HEK293 (cell line): ENCODE data around the gene MTMR11.

Experiments
- BCL11B ChIP-seq: fragments of 450-650 bp; formaldehyde crosslinking; IDR thresholded peaks from 2 replicates; pipeline ENCODE4 v1.5.1; 2016; ENCODE audit warnings: low read depth, missing biosample characterization, missing genetic modification characterization
- KLF8 ChIP-seq: fragments of 450-650 bp; formaldehyde crosslinking; IDR thresholded peaks from 2 replicates; pipeline ENCODE4 v1.5.1; 2016; ENCODE audit warnings: missing biosample characterization, missing genetic modification characterization
- KLF9 ChIP-seq: fragments of 450-650 bp; formaldehyde crosslinking; IDR thresholded peaks from 2 replicates; pipeline ENCODE4 v1.5.1; 2016; ENCODE audit warnings: missing biosample characterization, missing genetic modification characterization, low read depth
- MZF1 ChIP-seq: fragments of 450-650 bp; formaldehyde crosslinking; IDR thresholded peaks from 2 replicates; pipeline ENCODE4 v1.5.1; 2017; ENCODE audit warnings: missing biosample characterization, missing genetic modification characterization, borderline replicate concordance
- OSR2 ChIP-seq: fragments of 450-650 bp; formaldehyde crosslinking; IDR thresholded peaks from 2 replicates; pipeline ENCODE4 v1.5.1; 2016; ENCODE audit warnings: missing biosample characterization, missing genetic modification characterization
- REPIN1 ChIP-seq: fragments of 450-650 bp; formaldehyde crosslinking; IDR thresholded peaks from 2 replicates; pipeline ENCODE4 v1.5.1; 2017; ENCODE audit warnings: missing biosample characterization, missing genetic modification characterization, low read depth
- SP2 ChIP-seq: fragments of 450-650 bp; formaldehyde crosslinking; IDR thresholded peaks from 2 replicates; pipeline ENCODE4 v1.5.1; 2016; ENCODE audit warnings: missing biosample characterization, missing genetic modification characterization
- ZBTB1 ChIP-seq: fragments of 450-650 bp; formaldehyde crosslinking; IDR thresholded peaks from 2 replicates; pipeline ENCODE4 v1.5.1; 2016; ENCODE audit warnings: missing biosample characterization, missing genetic modification characterization
- ZBTB20 ChIP-seq: fragments of 450-650 bp; formaldehyde crosslinking; IDR thresholded peaks from 2 replicates; pipeline ENCODE4 v1.5.1; 2016; ENCODE audit warnings: missing biosample characterization, missing genetic modification characterization
- ZBTB48 ChIP-seq: fragments of 450-650 bp; formaldehyde crosslinking; IDR thresholded peaks from 2 replicates; pipeline ENCODE4 v1.5.1; 2016; ENCODE audit warnings: missing biosample characterization, missing genetic modification characterization
- ZBTB8A ChIP-seq: fragments of 450-650 bp; formaldehyde crosslinking; IDR thresholded peaks from 2 replicates; pipeline ENCODE4 v1.5.1; 2016; ENCODE audit warnings: missing biosample characterization, missing genetic modification characterization
- ZEB2 ChIP-seq: fragments of 450-650 bp; formaldehyde crosslinking; IDR thresholded peaks from 2 replicates; pipeline ENCODE4 v1.5.1; 2016; ENCODE audit warnings: missing biosample characterization, missing genetic modification characterization
- ZIC2 ChIP-seq: fragments of 450-650 bp; formaldehyde crosslinking; IDR thresholded peaks from 2 replicates; pipeline ENCODE4 v1.5.1; 2016; ENCODE audit warnings: missing biosample characterization, missing genetic modification characterization
- ZNF202 ChIP-seq: fragments of 450-650 bp; formaldehyde crosslinking; IDR thresholded peaks from 2 replicates; pipeline ENCODE4 v1.5.1; 2016; ENCODE audit warnings: missing biosample characterization, missing genetic modification characterization, borderline replicate concordance
- ZNF211 ChIP-seq: fragments of 450-650 bp; formaldehyde crosslinking; IDR thresholded peaks from 2 replicates; pipeline ENCODE4 v1.5.1; 2016; ENCODE audit warnings: low read depth, missing biosample characterization, missing genetic modification characterization
- ZNF223 ChIP-seq: fragments of 450-650 bp; formaldehyde crosslinking; IDR thresholded peaks from 2 replicates; pipeline ENCODE4 v1.5.1; 2016; ENCODE audit warnings: missing biosample characterization, missing genetic modification characterization
- ZNF324 ChIP-seq: fragments of 450-650 bp; formaldehyde crosslinking; IDR thresholded peaks from 2 replicates; pipeline ENCODE4 v1.5.1; 2016; ENCODE audit warnings: missing biosample characterization, missing genetic modification characterization
- ZNF354C ChIP-seq: fragments of 450-650 bp; formaldehyde crosslinking; IDR thresholded peaks from 2 replicates; pipeline ENCODE4 v1.5.1; 2016; ENCODE audit warnings: missing biosample characterization, missing genetic modification characterization, low read depth, borderline replicate concordance
- ZNF391 ChIP-seq: fragments of 450-650 bp; formaldehyde crosslinking; IDR thresholded peaks from 2 replicates; pipeline ENCODE4 v1.5.1; 2016; ENCODE audit warnings: low read depth, missing biosample characterization, missing genetic modification characterization, borderline replicate concordance
- ZNF48 ChIP-seq: fragments of 450-650 bp; formaldehyde crosslinking; IDR thresholded peaks from 2 replicates; pipeline ENCODE4 v1.5.1; 2016; ENCODE audit warnings: missing biosample characterization, missing genetic modification characterization
- ZNF501 ChIP-seq: fragments of 450-650 bp; formaldehyde crosslinking; IDR thresholded peaks from 2 replicates; pipeline ENCODE4 v1.5.1; 2016; ENCODE audit warnings: missing biosample characterization, missing genetic modification characterization
- ZNF529 ChIP-seq: fragments of 450-650 bp; formaldehyde crosslinking; IDR thresholded peaks from 2 replicates; pipeline ENCODE4 v1.5.1; 2017; ENCODE audit warnings: missing genetic modification characterization, missing biosample characterization; ENCODE audit not compliant: insufficient replicate concordance
- ZNF544 ChIP-seq: fragments of 450-650 bp; formaldehyde crosslinking; IDR thresholded peaks from 2 replicates; pipeline ENCODE4 v1.5.0; 2017; ENCODE audit warnings: missing biosample characterization, missing genetic modification characterization
- ZNF585B ChIP-seq: fragments of 450-650 bp; formaldehyde crosslinking; IDR thresholded peaks from 2 replicates; pipeline ENCODE4 v1.5.1; 2016; ENCODE audit warnings: missing biosample characterization, missing genetic modification characterization
- ZNF660 ChIP-seq: fragments of 450-650 bp; IDR thresholded peaks from 2 replicates; pipeline ENCODE4 v1.5.1; 2018; ENCODE audit warnings: missing biosample characterization, mild to moderate bottlenecking, missing genetic modification characterization
- ZSCAN16 ChIP-seq: fragments of 450-650 bp; formaldehyde crosslinking; IDR thresholded peaks from 2 replicates; pipeline ENCODE4 v1.5.1; 2016; ENCODE audit warnings: missing biosample characterization, missing genetic modification characterization
- ZSCAN23 ChIP-seq: fragments of 450-650 bp; formaldehyde crosslinking; IDR thresholded peaks from 2 replicates; pipeline ENCODE4 v1.5.1; 2016; ENCODE audit warnings: missing biosample characterization, missing genetic modification characterization
- ZSCAN30 ChIP-seq: fragments of 450-650 bp; IDR thresholded peaks from 2 replicates; pipeline ENCODE4 v1.5.1; 2018; ENCODE audit warnings: missing biosample characterization, mild to moderate bottlenecking, missing genetic modification characterization, moderate library complexity
- TF ChIP-seq, protein P1 (sequence below): fragments of 450-650 bp; formaldehyde crosslinking; IDR thresholded peaks from 2 replicates; pipeline ENCODE4 v1.5.1; 2016; ENCODE audit warnings: missing biosample characterization, missing genetic modification characterization
- TF ChIP-seq, protein P2 (sequence below): fragments of 450-650 bp; formaldehyde crosslinking; optimal IDR thresholded peaks from 2 replicates; pipeline ENCODE3; 2016; ENCODE audit warnings: missing biosample characterization, mild to moderate bottlenecking, missing genetic modification characterization
- TF ChIP-seq, protein P3 (sequence below): sonication (generic); formaldehyde crosslinking; IDR thresholded peaks from 2 replicates; pipeline ENCODE4 v1.8.1; 2022; ENCODE audit warnings: mild to moderate bottlenecking, moderate library complexity, missing genetic modification reagents
- TF ChIP-seq, protein P4 (sequence below): fragments of 450-650 bp; formaldehyde crosslinking; IDR thresholded peaks from 2 replicates; pipeline ENCODE4 v1.5.1; 2017; ENCODE audit warnings: missing biosample characterization, missing genetic modification characterization
- TF ChIP-seq, protein P5 (sequence below): fragments of 450-650 bp; formaldehyde crosslinking; IDR thresholded peaks from 2 replicates; pipeline ENCODE4 v1.5.1; 2016; ENCODE audit warnings: missing biosample characterization, missing genetic modification characterization

MTMR11 gene

DNA sequence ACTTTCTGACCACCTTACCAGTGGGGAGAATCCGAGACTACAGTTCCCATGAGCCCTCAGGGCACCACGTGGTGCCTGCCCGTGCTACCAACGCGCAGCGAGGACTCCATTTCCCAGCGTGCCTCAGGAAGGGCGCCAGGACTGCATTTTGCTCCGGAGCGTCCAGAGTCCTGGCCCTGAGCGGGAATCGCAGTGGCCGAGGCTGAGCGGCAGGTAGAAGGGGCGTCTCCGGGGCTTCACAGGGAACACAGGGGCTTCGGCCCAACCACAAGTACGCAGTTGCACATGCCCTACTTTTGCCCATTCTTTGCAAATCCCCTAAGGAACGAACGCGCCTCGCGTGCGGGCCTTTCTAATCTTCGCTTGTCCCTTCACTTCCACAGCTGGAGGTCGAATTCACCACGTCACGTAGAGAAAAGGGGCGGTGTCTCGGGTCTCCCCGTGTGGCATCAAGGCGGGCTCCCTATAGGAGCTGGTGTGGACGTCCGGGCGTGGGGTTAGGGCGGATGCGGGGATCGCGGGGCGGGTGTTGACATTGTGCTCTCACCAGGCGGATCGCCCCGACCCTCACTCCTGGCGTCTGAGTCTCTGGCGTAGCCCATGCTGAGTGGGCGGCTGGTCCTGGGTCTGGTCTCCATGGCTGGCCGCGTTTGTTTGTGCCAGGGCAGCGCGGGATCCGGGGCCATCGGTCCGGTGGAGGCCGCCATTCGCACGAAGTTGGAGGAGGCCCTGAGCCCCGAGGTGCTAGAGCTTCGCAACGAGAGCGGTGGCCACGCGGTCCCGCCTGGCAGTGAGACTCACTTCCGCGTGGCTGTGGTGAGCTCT, 37.0 kb downstream of the MTMR11 start, which contains the start of gene BOLA1 (continued):
- TF ChIP-seq, protein P1, sequence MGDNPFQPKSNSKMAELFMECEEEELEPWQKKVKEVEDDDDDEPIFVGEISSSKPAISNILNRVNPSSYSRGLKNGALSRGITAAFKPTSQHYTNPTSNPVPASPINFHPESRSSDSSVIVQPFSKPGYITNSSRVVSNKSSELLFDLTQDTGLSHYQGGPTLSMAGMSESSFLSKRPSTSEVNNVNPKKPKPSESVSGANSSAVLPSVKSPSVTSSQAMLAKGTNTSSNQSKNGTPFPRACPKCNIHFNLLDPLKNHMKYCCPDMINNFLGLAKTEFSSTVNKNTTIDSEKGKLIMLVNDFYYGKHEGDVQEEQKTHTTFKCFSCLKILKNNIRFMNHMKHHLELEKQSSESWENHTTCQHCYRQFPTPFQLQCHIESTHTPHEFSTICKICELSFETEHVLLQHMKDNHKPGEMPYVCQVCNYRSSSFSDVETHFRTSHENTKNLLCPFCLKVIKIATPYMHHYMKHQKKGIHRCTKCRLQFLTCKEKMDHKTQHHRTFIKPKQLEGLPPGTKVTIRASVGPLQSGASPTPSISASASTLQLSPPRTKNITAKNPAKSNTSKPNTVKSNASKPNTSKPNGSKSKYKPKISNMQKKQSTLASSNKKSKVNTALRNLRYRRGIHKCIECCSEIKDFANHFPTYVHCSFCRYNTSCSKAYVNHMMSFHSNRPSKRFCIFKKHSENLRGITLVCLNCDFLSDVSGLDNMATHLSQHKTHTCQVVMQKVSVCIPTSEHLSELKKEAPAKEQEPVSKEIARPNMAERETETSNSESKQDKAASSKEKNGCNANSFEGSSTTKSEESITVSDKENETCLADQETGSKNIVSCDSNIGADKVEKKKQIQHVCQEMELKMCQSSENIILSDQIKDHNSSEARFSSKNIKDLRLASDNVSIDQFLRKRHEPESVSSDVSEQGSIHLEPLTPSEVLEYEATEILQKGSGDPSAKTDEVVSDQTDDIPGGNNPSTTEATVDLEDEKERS (tag by site-specific recombination), result no peak
- TF ChIP-seq ZEB2 (tag by site-specific recombination), result peak; percentile 68; the same call in 1 of the 2 replicates
- TF ChIP-seq BCL11B (tag by site-specific recombination), result no peak
- TF ChIP-seq ZNF223 (tag by site-specific recombination), result peak; percentile 93
- peak; percentile 58; the same call in 1 of the 2 replicates for TF ChIP-seq ZIC2 (tag by site-specific recombination)
- no peak for TF ChIP-seq ZNF354C
- TF ChIP-seq, protein P2, sequence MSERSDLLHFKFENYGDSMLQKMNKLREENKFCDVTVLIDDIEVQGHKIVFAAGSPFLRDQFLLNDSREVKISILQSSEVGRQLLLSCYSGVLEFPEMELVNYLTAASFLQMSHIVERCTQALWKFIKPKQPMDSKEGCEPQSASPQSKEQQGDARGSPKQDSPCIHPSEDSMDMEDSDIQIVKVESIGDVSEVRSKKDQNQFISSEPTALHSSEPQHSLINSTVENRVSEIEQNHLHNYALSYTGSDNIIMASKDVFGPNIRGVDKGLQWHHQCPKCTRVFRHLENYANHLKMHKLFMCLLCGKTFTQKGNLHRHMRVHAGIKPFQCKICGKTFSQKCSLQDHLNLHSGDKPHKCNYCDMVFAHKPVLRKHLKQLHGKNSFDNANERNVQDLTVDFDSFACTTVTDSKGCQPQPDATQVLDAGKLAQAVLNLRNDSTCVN (tag by site-specific recombination), result peak; percentile 42
- peak; percentile 40; the same call in 1 of the 2 replicates for TF ChIP-seq ZSCAN30 (tag by site-specific recombination)
- TF ChIP-seq, protein P3, sequence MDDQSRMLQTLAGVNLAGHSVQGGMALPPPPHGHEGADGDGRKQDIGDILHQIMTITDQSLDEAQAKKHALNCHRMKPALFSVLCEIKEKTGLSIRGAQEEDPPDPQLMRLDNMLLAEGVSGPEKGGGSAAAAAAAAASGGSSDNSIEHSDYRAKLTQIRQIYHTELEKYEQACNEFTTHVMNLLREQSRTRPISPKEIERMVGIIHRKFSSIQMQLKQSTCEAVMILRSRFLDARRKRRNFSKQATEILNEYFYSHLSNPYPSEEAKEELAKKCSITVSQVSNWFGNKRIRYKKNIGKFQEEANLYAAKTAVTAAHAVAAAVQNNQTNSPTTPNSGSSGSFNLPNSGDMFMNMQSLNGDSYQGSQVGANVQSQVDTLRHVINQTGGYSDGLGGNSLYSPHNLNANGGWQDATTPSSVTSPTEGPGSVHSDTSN (CRISPR knock-in tag), result no peak; the same call in none of the 2 replicates
- TF ChIP-seq, protein P4, sequence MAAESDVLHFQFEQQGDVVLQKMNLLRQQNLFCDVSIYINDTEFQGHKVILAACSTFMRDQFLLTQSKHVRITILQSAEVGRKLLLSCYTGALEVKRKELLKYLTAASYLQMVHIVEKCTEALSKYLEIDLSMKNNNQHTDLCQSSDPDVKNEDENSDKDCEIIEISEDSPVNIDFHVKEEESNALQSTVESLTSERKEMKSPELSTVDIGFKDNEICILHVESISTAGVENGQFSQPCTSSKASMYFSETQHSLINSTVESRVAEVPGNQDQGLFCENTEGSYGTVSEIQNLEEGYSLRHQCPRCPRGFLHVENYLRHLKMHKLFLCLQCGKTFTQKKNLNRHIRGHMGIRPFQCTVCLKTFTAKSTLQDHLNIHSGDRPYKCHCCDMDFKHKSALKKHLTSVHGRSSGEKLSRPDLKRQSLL (tag by site-specific recombination), result peak; percentile 71
- TF ChIP-seq ZBTB1 (tag by site-specific recombination), result no peak
- TF ChIP-seq ZNF501 (tag by site-specific recombination), result peak; percentile 72
- no peak for TF ChIP-seq ZNF585B (tag by site-specific recombination)
- peak; percentile 71 for TF ChIP-seq ZBTB8A (tag by site-specific recombination)
- TF ChIP-seq ZNF202 (tag by site-specific recombination), result peak; percentile 60; the same call in 1 of the 2 replicates
- TF ChIP-seq ZBTB20 (tag by site-specific recombination), result peak; percentile 99
- no peak for TF ChIP-seq ZNF660 (tag by site-specific recombination)
- TF ChIP-seq ZNF529 (tag by site-specific recombination), result no peak
- 0 out of 2 replicates have a peak, but pooled peaks have one; percentile 24 for TF ChIP-seq MZF1 (tag by site-specific recombination)
- TF ChIP-seq ZSCAN23 (tag by site-specific recombination), result no peak
- TF ChIP-seq KLF8, result 0 out of 2 replicates have a peak, but pooled peaks have one; percentile 46
- peak; percentile 64 for TF ChIP-seq KLF9 (tag by site-specific recombination)
- TF ChIP-seq ZSCAN16 (tag by site-specific recombination), result no peak
- TF ChIP-seq ZNF48 (tag by site-specific recombination), result no peak
- TF ChIP-seq ZNF391 (tag by site-specific recombination), result peak; percentile 17; the same call in 1 of the 2 replicates
- TF ChIP-seq, protein P5, sequence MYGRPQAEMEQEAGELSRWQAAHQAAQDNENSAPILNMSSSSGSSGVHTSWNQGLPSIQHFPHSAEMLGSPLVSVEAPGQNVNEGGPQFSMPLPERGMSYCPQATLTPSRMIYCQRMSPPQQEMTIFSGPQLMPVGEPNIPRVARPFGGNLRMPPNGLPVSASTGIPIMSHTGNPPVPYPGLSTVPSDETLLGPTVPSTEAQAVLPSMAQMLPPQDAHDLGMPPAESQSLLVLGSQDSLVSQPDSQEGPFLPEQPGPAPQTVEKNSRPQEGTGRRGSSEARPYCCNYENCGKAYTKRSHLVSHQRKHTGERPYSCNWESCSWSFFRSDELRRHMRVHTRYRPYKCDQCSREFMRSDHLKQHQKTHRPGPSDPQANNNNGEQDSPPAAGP (tag by site-specific recombination), result peak; percentile 28; the same call in 1 of the 2 replicates
- no peak for TF ChIP-seq ZNF211 (tag by site-specific recombination)
- no peak for TF ChIP-seq ZNF544 (tag by site-specific recombination)
- 0 out of 2 replicates have a peak, but pooled peaks have one; percentile 19 for TF ChIP-seq ZBTB48 (tag by site-specific recombination)
- peak; percentile 64 for TF ChIP-seq SP2 (tag by site-specific recombination)
- no peak for TF ChIP-seq OSR2
- TF ChIP-seq REPIN1, result no peak
- peak; percentile 76; the same call in 1 of the 2 replicates for TF ChIP-seq ZNF324
